Psoas muscle (tissue), 8 donors: ENCODE measurements around the gene WDR36. TPM values are rescaled to one million over a fixed set of nuclear protein-coding genes. Genes with fewer than 3 reads are reported as not detected.

Source experiments
- ATAC-seq, 4 donors: fragments of 200-7000 bp; cut with Tn5 transposase; one replicate each; pipeline ENCODE4 v1.9.1; 2020; ENCODE audit warnings: moderate library complexity in 3 of 4, mild to moderate bottlenecking in 2 of 4
- DNase-seq, 2 donors: peaks; one replicate each; pipeline ENCODE4 v3.0.0-alpha.2; 2020
- H3K27ac ChIP-seq: fragments of 200-600 bp; one replicate; pipeline ENCODE4 v1.8.0; 2022
- H3K27me3 ChIP-seq, 3 donors: fragments of 200-600 bp in 1 of 3; one replicate each; pipeline versions ENCODE4 v1.6.1 to v1.8.0; 2013 to 2022; ENCODE audit warnings: low read length in 2 of 3, mild to moderate bottlenecking in 2 of 3, moderate library complexity in 1 of 3; ENCODE audit not compliant: insufficient read depth in 3 of 3
- H3K36me3 ChIP-seq, 2 donors: fragments of 200-600 bp in 1 of 2; one replicate each; pipeline versions ENCODE4 v1.6.1 to v1.8.0; 2013 to 2022; ENCODE audit warnings: low read depth in 1 of 2, mild to moderate bottlenecking in 1 of 2, moderate library complexity in 1 of 2; ENCODE audit not compliant: insufficient read depth in 1 of 2
- H3K4me1 ChIP-seq: fragments of 200-600 bp; one replicate; pipeline ENCODE4 v1.8.0; 2022
- H3K4me3 ChIP-seq: fragments of 200-600 bp; one replicate; pipeline ENCODE4 v1.8.0; 2022; ENCODE audit warnings: mild to moderate bottlenecking
- H3K9me3 ChIP-seq: fragments of 200-600 bp; one replicate; pipeline ENCODE4 v1.8.0; 2022
- WGBS, 3 donors: extraction: QIAGEN DNeasy Blood & Tissue Kit; methylation state at CpG; one replicate each; pipeline versions ENCODE4 v1.1.6 to v1.1.7; 2013; 5-methylcytosine and 5-hydroxymethylcytosine counted together
- intact Hi-C, 2 donors: fragments of 100-400 bp; cut with DNase I; formaldehyde crosslinking; loops; one replicate each; pipeline versions ENCODE4 v1.11.0 to v1.14.2; 2022
- polyA plus RNA-seq, 3 donors: library from polyadenylated mRNA; stranded (reverse); fragments of 200-250 nt; gene quantifications; one replicate each; pipeline ENCODE4 v1.2.3, GENCODE V29; 2013
- total RNA-seq, 4 donors: library from RNA; stranded (reverse); fragmentation: NEBNext Ultra II Directional in 2 of 4; extraction: Animal tissue kit (Norgen Biotek cat#: 25700) in 2 of 4; gene quantifications; one replicate each; pipeline versions ENCODE4 v1.2.1 to v1.2.4, GENCODE V29; 2021 to 2023
- TF ChIP-seq, protein P1 (sequence below): fragments of 200-600 bp; IDR thresholded peaks from one replicate; pipeline ENCODE4 v1.8.0; 2022; ENCODE audit warnings: antibody characterized with exemption
- donor health status: healthy with polysubstance abuse.
- donor health status: DM: no; HTN: no; CAD: no; lungs with moderate emphysema.
- donor health status: Bipolar disorder and iron deficiency.
- donor health status: healthy.
- donor health status: DM: yes; HTN: yes; CAD: no.
- donor health status: DM: no; HTN: no; CAD: no.
- donor health status: DM: no; HTN: no; CAD: no.
- donor health status: DM: yes; HTN: yes; CAD: no.

Gene WDR36
- total and polyA plus RNA-seq, 7 donors: 6.2 to 22.0 (median 13.2) TPM

DNA sequence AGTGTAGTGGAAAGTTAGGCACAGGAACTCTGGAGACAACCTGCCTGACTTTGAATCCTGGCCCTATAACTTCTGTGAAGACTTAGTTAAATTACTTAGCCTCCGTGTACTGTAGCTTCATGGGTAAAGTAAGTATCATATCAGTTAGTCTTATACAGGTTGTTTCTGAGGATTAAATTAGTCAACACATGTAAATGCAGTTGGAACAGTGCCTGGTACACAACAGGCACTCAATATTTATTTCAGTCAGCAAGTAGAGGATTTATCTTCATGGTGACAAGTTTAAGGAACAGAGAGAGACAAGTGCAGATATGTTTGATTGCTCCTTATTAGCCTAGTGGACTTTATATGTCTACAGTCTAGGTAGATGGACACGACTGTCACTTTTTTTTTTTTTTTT, 17.9 kb upstream of the WDR36 start:
- Histone ChIP-seq H3K4me1 (peaks cover 6% of the 10 kb centered on the region), H3K9me3 (no peaks in the 10 kb centered on the region), H3K36me3 (peaks cover 0 to 9% of the 10 kb centered on the region in 2 donors), H3K27ac (no peak overlapping the region), H3K27me3 (peaks cover 0 to 11% (median 3%) of the 10 kb centered on the region in 3 donors), H3K4me3 (peak overlapping the region; percentile 78)
- ATAC-seq (no peak), DNase-seq (no peak)
- TF ChIP-seq, protein P1, sequence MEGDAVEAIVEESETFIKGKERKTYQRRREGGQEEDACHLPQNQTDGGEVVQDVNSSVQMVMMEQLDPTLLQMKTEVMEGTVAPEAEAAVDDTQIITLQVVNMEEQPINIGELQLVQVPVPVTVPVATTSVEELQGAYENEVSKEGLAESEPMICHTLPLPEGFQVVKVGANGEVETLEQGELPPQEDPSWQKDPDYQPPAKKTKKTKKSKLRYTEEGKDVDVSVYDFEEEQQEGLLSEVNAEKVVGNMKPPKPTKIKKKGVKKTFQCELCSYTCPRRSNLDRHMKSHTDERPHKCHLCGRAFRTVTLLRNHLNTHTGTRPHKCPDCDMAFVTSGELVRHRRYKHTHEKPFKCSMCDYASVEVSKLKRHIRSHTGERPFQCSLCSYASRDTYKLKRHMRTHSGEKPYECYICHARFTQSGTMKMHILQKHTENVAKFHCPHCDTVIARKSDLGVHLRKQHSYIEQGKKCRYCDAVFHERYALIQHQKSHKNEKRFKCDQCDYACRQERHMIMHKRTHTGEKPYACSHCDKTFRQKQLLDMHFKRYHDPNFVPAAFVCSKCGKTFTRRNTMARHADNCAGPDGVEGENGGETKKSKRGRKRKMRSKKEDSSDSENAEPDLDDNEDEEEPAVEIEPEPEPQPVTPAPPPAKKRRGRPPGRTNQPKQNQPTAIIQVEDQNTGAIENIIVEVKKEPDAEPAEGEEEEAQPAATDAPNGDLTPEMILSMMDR: no peak
- 53 to 88% (median 78%) methylated on average over 2 of the region's 2 CpGs for WGBS, 3 donors
- intact Hi-C loops: loop anchor here in 1 of 2 donors (10.0 kb wide), 1 partner anchor 309 kb away; no protein-coding TSS in a partner anchor

DNA sequence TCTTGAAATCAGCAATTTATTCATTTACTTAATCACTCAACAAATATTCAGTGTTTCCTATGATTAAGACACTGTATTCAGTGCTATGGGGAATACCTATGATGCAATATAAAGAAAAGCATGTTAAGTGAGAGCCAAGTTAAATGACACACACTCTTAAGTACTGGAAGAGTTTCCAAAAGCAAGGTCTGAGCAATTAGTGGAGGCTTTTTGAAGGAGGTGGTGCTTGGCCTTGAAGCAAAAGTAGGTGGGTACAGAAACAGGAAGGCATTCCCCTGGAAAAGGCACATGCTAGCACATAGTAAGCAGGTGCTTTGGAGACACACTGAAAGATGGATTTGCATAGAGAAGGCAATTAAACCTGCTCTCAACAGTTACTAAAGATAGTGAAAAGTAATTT, 16.6 kb upstream of the WDR36 start:
- DNase-seq (no peak), ATAC-seq (peak in 1 of 4 donors; percentile 44)
- Histone ChIP-seq H3K27ac (no peak overlapping the region), H3K4me3 (no peak overlapping the region), H3K36me3 (peaks cover 0 to 9% of the 10 kb centered on the region in 2 donors), H3K9me3 (no peaks in the 10 kb centered on the region), H3K27me3 (peaks cover 0 to 4% (median 0%) of the 10 kb centered on the region in 3 donors), H3K4me1 (peaks cover 6% of the 10 kb centered on the region)
- TF ChIP-seq, protein P1: no peak
- intact Hi-C loops: loop anchor here in 1 of 2 donors (10.0 kb wide), 1 partner anchor 311 kb away; no protein-coding TSS in a partner anchor

DNA sequence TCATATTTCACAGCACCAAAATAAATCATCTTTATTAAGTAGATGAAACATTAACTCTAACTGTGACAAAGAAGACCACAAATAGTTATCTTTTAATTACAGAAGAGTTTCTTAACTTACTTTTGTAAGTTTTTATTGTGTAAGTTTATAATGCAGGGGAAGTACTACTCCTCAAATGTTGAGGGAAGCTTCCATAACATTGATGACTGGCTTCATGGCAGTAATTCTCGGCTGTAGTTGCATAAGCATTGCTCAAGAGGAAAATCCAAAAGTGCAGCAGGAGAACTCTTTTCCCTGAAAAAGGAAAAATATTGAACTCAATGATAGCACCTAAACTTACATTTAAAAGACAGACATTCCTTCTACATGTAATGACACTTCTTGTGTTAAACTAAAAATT, 16.1 kb upstream of the WDR36 start:
- ATAC-seq (no peak), DNase-seq (no peak)
- H3K4me3 ChIP-seq: no peak overlapping the region
- WGBS, 3 donors: 56 to 74% (median 73%) methylated on average over 1 of the region's 1 CpG
- intact Hi-C loops: loop anchor here in 1 of 2 donors (10.0 kb wide), 1 partner anchor 311 kb away; no protein-coding TSS in a partner anchor
- TF ChIP-seq, protein P1: no peak
- peaks cover 6% of the 10 kb centered on the region for H3K4me1 ChIP-seq
- no peaks in the 10 kb centered on the region for H3K27me3 ChIP-seq
- no peaks in the 10 kb centered on the region for H3K9me3 ChIP-seq
- no peak overlapping the region for H3K27ac ChIP-seq
- peaks cover 0 to 9% of the 10 kb centered on the region in 2 donors for H3K36me3 ChIP-seq

DNA sequence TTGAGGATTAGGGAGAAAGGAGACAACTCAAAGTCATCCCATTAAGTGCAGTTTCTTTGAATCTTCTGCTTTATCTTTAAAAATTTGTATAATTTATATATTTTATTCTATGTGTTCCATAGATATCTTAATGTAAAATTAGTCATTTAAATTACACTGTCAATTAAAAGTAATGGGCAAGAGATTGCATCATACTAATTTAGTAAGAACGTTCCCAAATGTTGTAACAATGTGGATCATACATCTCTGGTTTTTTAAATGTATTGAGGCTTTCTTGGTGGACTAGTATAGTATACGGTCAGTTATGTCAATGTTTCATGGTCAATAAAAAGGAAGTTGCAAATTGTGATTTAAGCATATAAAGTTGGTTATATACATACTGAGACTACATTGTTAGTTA, 14.5 kb upstream of the WDR36 start:
- no peak overlapping the region for H3K27ac ChIP-seq
- intact Hi-C loops: loop anchor here in 1 of 2 donors (10.0 kb wide), 1 partner anchor 313 kb away; no protein-coding TSS in a partner anchor
- no peaks in the 10 kb centered on the region for H3K27me3 ChIP-seq
- ATAC-seq (no peak), DNase-seq (no peak)
- WGBS, 3 donors: 77 to 81% (median 80%) methylated on average over 2 of the region's 2 CpGs
- H3K9me3 ChIP-seq: no peaks in the 10 kb centered on the region
- H3K4me3 ChIP-seq: no peak overlapping the region
- TF ChIP-seq, protein P1: no peak
- H3K36me3 ChIP-seq: peaks cover 0 to 9% of the 10 kb centered on the region in 2 donors
- peaks cover 6% of the 10 kb centered on the region for H3K4me1 ChIP-seq

DNA sequence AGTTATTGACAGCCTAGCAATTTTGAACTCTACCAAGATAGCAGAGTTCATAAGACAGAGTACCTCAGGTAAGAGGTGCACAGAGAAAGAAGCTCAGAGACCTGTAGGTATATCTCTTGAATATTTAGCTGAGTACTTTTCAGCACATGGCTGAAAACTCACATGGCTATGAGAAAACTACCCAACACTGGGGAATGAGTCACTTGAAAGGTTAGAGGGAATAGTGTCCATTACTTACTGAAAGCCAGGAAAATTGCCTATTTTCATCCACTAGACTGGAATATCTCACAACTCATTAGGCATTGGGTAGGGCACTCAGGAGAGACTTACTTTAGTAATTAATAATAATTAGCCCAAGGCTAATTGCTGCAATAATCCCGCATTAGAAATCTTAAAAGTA, 12.3 kb upstream of the WDR36 start:
- Histone ChIP-seq H3K9me3 (no peaks in the 10 kb centered on the region), H3K36me3 (peaks cover 0 to 9% of the 10 kb centered on the region in 2 donors), H3K27me3 (no peaks in the 10 kb centered on the region), H3K27ac (no peak overlapping the region), H3K4me1 (no peaks in the 10 kb centered on the region), H3K4me3 (no peak overlapping the region)
- ATAC-seq (no peak), DNase-seq (no peak)
- intact Hi-C loops: loop anchor here in 1 of 2 donors (10.0 kb wide), 1 partner anchor 315 kb away; no protein-coding TSS in a partner anchor
- TF ChIP-seq, protein P1: no peak
- 82 to 93% (median 87%) methylated on average over 1 of the region's 1 CpG for WGBS, 3 donors
